COR-L47 (cell line): ENCODE results near the gene MAPKAPK2.

Experiments
- DNase-seq: peaks from one replicate; lab custom pipeline; 2025; lab: John Stamatoyannopoulos, UW

The MAPKAPK2 gene

GRCh38 chr1:206703661-206704060 is 19.0 kb downstream of the MAPKAPK2 start:
- no peak for DNase-seq

- DNase-seq = no peak
Measured at GRCh38 chr1:206704226-206704625, 19.5 kb downstream of the MAPKAPK2 start.

GRCh38 chr1:206705191-206705590 is 20.5 kb downstream of the MAPKAPK2 start:
- DNase-seq = peak; percentile 94

- DNase-seq = no peak
Measured at GRCh38 chr1:206705726-206706297, 21.1 kb downstream of the MAPKAPK2 start.

- DNase-seq = peak; percentile 86
Measured at GRCh38 chr1:206706298-206706791, 21.6 kb downstream of the MAPKAPK2 start.

GRCh38 chr1:206706806-206707366 is 22.2 kb downstream of the MAPKAPK2 start:
- no peak for DNase-seq

- no peak for DNase-seq
Measured at GRCh38 chr1:206708058-206708457, 23.4 kb downstream of the MAPKAPK2 start.

- DNase-seq = no peak
Measured at GRCh38 chr1:206708882-206709281, 24.2 kb downstream of the MAPKAPK2 start.

GRCh38 chr1:206709322-206709721 is 24.6 kb downstream of the MAPKAPK2 start:
- DNase-seq = no peak

GRCh38 chr1:206709772-206710459 is 25.2 kb downstream of the MAPKAPK2 start:
- DNase-seq = no peak

- DNase-seq = no peak
Measured at GRCh38 chr1:206710460-206710823, 25.7 kb downstream of the MAPKAPK2 start.

- DNase-seq = no peak
Measured at GRCh38 chr1:206713070-206713469, 28.4 kb downstream of the MAPKAPK2 start.

- no peak for DNase-seq
Measured at GRCh38 chr1:206713910-206714312, 29.2 kb downstream of the MAPKAPK2 start.

- DNase-seq = no peak
Measured at GRCh38 chr1:206714331-206715058, 29.8 kb downstream of the MAPKAPK2 start.

- no peak for DNase-seq
Measured at GRCh38 chr1:206715120-206715519, 30.4 kb downstream of the MAPKAPK2 start.

- no peak for DNase-seq
Measured at GRCh38 chr1:206715552-206716158, 30.9 kb downstream of the MAPKAPK2 start.

- DNase-seq = no peak
Measured at GRCh38 chr1:206716159-206716869, 31.6 kb downstream of the MAPKAPK2 start.

GRCh38 chr1:206716870-206717673 is 32.4 kb downstream of the MAPKAPK2 start:
- no peak for DNase-seq

GRCh38 chr1:206717674-206717989 is 32.9 kb downstream of the MAPKAPK2 start:
- no peak for DNase-seq

- DNase-seq = no peak
Measured at GRCh38 chr1:206719169-206719839, 34.6 kb downstream of the MAPKAPK2 start.
